ENCODE results near the gene CHERP. TPM values are rescaled to one million over a fixed set of nuclear protein-coding genes. Genes with fewer than 3 reads are reported as not detected.
"Not testable (repeated sequence)": the region's sequence is repeated elsewhere in the genome, so short reads cannot be mapped to it uniquely, and the experiment has no call there.

The CHERP gene
- total RNA-seq, 2 experiments from 2014 or later: 60.0 to 60.8 TPM

GRCh38 chr19:16486476-16486875 lies 55.8 kb downstream of the CHERP start:
- H3K36me3 Mint-ChIP-seq (ENCODE audit: low read depth); ATAC-seq; H3K9me3 Mint-ChIP-seq (ENCODE audit: insufficient read depth); H3K4me3 Mint-ChIP-seq; CTCF ChIA-PET; H3K27me3 Mint-ChIP-seq (ENCODE audit: low read depth); DNase-seq; H3K27ac Mint-ChIP-seq; H3K4me1 Mint-ChIP-seq (ENCODE audit: low read depth): not testable (repeated sequence)
- POLR2A ChIA-PET: interaction anchor here (0.7 kb wide), 1 partner anchor 95 kb away, joined by 3 read pairs; no protein-coding TSS in a partner anchor

- H3K36me3 Mint-ChIP-seq (ENCODE audit: low read depth): no peaks in the 10 kb centered on the region
- no peak for ATAC-seq
- H3K27ac Mint-ChIP-seq: no peak overlapping the region
- H3K4me3 Mint-ChIP-seq: no peak overlapping the region
- POLR2A ChIA-PET: no interaction called here
- CTCF ChIA-PET: no interaction called here
- no peaks in the 10 kb centered on the region for H3K4me1 Mint-ChIP-seq (ENCODE audit: low read depth)
- no peaks in the 10 kb centered on the region for H3K9me3 Mint-ChIP-seq (ENCODE audit: insufficient read depth)
- no peaks in the 10 kb centered on the region for H3K27me3 Mint-ChIP-seq (ENCODE audit: low read depth)
- DNase-seq: no peak
Observed at GRCh38 chr19:16482745-16483144, 59.5 kb downstream of the CHERP start.

- DNase-seq: no peak
- peaks cover 2% of the 10 kb centered on the region for H3K36me3 Mint-ChIP-seq (ENCODE audit: low read depth)
- no peaks in the 10 kb centered on the region for H3K9me3 Mint-ChIP-seq (ENCODE audit: insufficient read depth)
- ATAC-seq: no peak
- POLR2A ChIA-PET: interaction anchor here (0.5 kb wide), 1 partner anchor 52 kb away, joined by 4 read pairs; no protein-coding TSS in a partner anchor
- no peak overlapping the region for H3K27ac Mint-ChIP-seq
- CTCF ChIA-PET: no interaction called here
- H3K4me3 Mint-ChIP-seq: no peak overlapping the region
- peaks cover 6% of the 10 kb centered on the region for H3K27me3 Mint-ChIP-seq (ENCODE audit: low read depth)
- H3K4me1 Mint-ChIP-seq (ENCODE audit: low read depth): no peaks in the 10 kb centered on the region
Observed at GRCh38 chr19:16477311-16477710, 64.9 kb downstream of the CHERP start.

GRCh38 chr19:16476401-16476800 lies 65.8 kb downstream of the CHERP start:
- Mint-ChIP-seq H3K27me3 (ENCODE audit: low read depth) (peaks cover 6% of the 10 kb centered on the region), H3K4me3 (no peak overlapping the region), H3K36me3 (ENCODE audit: low read depth) (peaks cover 2% of the 10 kb centered on the region), H3K27ac (no peak overlapping the region), H3K9me3 (ENCODE audit: insufficient read depth) (no peaks in the 10 kb centered on the region), H3K4me1 (ENCODE audit: low read depth) (no peaks in the 10 kb centered on the region)
- DNase-seq: no peak
- no peak for ATAC-seq
- CTCF ChIA-PET: no interaction called here
- POLR2A ChIA-PET: no interaction called here

- Mint-ChIP-seq H3K27ac (no peak overlapping the region), H3K4me3 (no peak overlapping the region), H3K9me3 (ENCODE audit: insufficient read depth) (no peaks in the 10 kb centered on the region), H3K4me1 (ENCODE audit: low read depth) (peaks cover 19% of the 10 kb centered on the region), H3K27me3 (ENCODE audit: low read depth) (peaks cover 6% of the 10 kb centered on the region), H3K36me3 (ENCODE audit: low read depth) (peaks cover 10% of the 10 kb centered on the region)
- no peak for ATAC-seq
- no peak for DNase-seq
- CTCF ChIA-PET: no interaction called here
- POLR2A ChIA-PET: interaction anchor here (0.6 kb wide), 2 partner anchors 41 to 1114 kb away, joined by 3 to 6 read pairs; no protein-coding TSS in a partner anchor
Observed at GRCh38 chr19:16473875-16474392, 68.3 kb downstream of the CHERP start.

GRCh38 chr19:16472992-16473391 lies 69.2 kb downstream of the CHERP start:
- Mint-ChIP-seq H3K9me3 (ENCODE audit: insufficient read depth) (no peaks in the 10 kb centered on the region), H3K36me3 (ENCODE audit: low read depth) (peaks cover 10% of the 10 kb centered on the region), H3K4me1 (ENCODE audit: low read depth) (peaks cover 20% of the 10 kb centered on the region), H3K4me3 (peak overlapping the region; percentile 75), H3K27ac (no peak overlapping the region), H3K27me3 (ENCODE audit: low read depth) (peaks cover 6% of the 10 kb centered on the region)
- CTCF ChIA-PET: no interaction called here
- POLR2A ChIA-PET: interaction anchor here (0.6 kb wide), 3 partner anchors 25 to 1115 kb away, joined by 3 to 6 read pairs (median 3); no protein-coding TSS in a partner anchor
- no peak for DNase-seq
- ATAC-seq: no peak

GRCh38 chr19:16472559-16472899 lies 69.7 kb downstream of the CHERP start:
- CTCF ChIA-PET; H3K9me3 Mint-ChIP-seq (ENCODE audit: insufficient read depth); H3K36me3 Mint-ChIP-seq (ENCODE audit: low read depth); DNase-seq; H3K27me3 Mint-ChIP-seq (ENCODE audit: low read depth); ATAC-seq: not testable (repeated sequence)
- peak overlapping the region; percentile 60 for H3K27ac Mint-ChIP-seq
- peaks cover 21% of the 10 kb centered on the region for H3K4me1 Mint-ChIP-seq (ENCODE audit: low read depth)
- peak overlapping the region; percentile 75 for H3K4me3 Mint-ChIP-seq
- POLR2A ChIA-PET: interaction anchor here (0.6 kb wide), 2 partner anchors 25 to 101 kb away, joined by 3 read pairs; no protein-coding TSS in a partner anchor

- Mint-ChIP-seq H3K4me1 (ENCODE audit: low read depth) (peaks cover 26% of the 10 kb centered on the region), H3K9me3 (ENCODE audit: insufficient read depth) (no peaks in the 10 kb centered on the region), H3K36me3 (ENCODE audit: low read depth) (peaks cover 12% of the 10 kb centered on the region), H3K27me3 (ENCODE audit: low read depth) (peaks cover 3% of the 10 kb centered on the region), H3K4me3 (peak overlapping the region; percentile 91), H3K27ac (peak overlapping the region; percentile 61)
- peak; percentile 38 for ATAC-seq
- POLR2A ChIA-PET: interaction anchor here (0.6 to 1.5 kb wide), 3 partner anchors 20 to 273 kb away, joined by 3 read pairs; partner anchors contain the start of genes AP1M1, C19orf44 and CALR3
- DNase-seq: peak; percentile 49
- CTCF ChIA-PET: no interaction called here
Observed at GRCh38 chr19:16470911-16471811, 71.1 kb downstream of the CHERP start.

GRCh38 chr19:16470541-16470910 lies 71.7 kb downstream of the CHERP start:
- H3K27ac Mint-ChIP-seq: peak overlapping the region; percentile 61
- ATAC-seq (no peak), DNase-seq (no peak)
- peaks cover 28% of the 10 kb centered on the region for H3K4me1 Mint-ChIP-seq (ENCODE audit: low read depth)
- ChIA-PET CTCF (no interaction called here), POLR2A (interaction anchor here (1.1 to 1.5 kb wide), 2 partner anchors 21 to 25 kb away, joined by 3 read pairs; partner anchors contain the start of genes C19orf44 and CALR3)
- peaks cover 13% of the 10 kb centered on the region for H3K36me3 Mint-ChIP-seq (ENCODE audit: low read depth)
- peak overlapping the region; percentile 91 for H3K4me3 Mint-ChIP-seq
- peaks cover 3% of the 10 kb centered on the region for H3K27me3 Mint-ChIP-seq (ENCODE audit: low read depth)
- no peaks in the 10 kb centered on the region for H3K9me3 Mint-ChIP-seq (ENCODE audit: insufficient read depth)

Other genes starting within 250 kb of the CHERP start
- gene KLF2, start 217.6 kb downstream of the CHERP start, total RNA-seq: 100 to 1,000 TPM in 1 of 2 experiments, 10 to 100 TPM in 1; 96.0 to 100 TPM
- gene EPS15L1, start 70.5 kb downstream of the CHERP start, total RNA-seq: 10 to 100 TPM; 34.1 to 35.5 TPM
- not detected for gene CALR3, start 46.3 kb downstream of the CHERP start, total RNA-seq
- 1 to 10 TPM; 3.0 to 3.1 TPM for gene C19orf44, start 46.0 kb downstream of the CHERP start, total RNA-seq
- 10 to 100 TPM; 55.6 to 61.9 TPM for gene SLC35E1, start 30.0 kb upstream of the CHERP start, total RNA-seq
- 10 to 100 TPM; 17.2 to 17.4 TPM for gene MED26, start 85.8 kb upstream of the CHERP start, total RNA-seq
- 10 to 100 TPM; 51.5 to 53.5 TPM for gene SMIM7, start 117.7 kb upstream of the CHERP start, total RNA-seq
- gene TMEM38A, start 118.7 kb upstream of the CHERP start, total RNA-seq: under 1 TPM; 0.60 to 0.87 TPM
- not detected for gene NWD1, start 177.4 kb upstream of the CHERP start, total RNA-seq